K562 (cell line): ENCODE data around the gene VPS13D. TPM values are rescaled to one million over a fixed set of nuclear protein-coding genes. Genes with fewer than 3 reads are reported as not detected.

Experiments
- BRCA1 ChIP-seq, 2 experiments: fragments of 450-650 bp in 1 of 2; sonication (generic) in 1 of 2; formaldehyde crosslinking in 1 of 2; IDR thresholded peaks; 2 replicates each; pipeline versions ENCODE4 v1.5.0 to v1.6.1; 2017 to 2020; ENCODE audit warnings: mild to moderate bottlenecking in 1 of 2, missing genetic modification reagents in 1 of 2
- CBX1 ChIP-seq: sonication (generic); IDR thresholded peaks from 2 replicates; pipeline ENCODE4 v1.6.1; 2016; ENCODE audit warnings: antibody characterized with exemption, low read depth, mild to moderate bottlenecking
- CREB1 ChIP-seq, 2 experiments: sonication (generic) in 1 of 2; formaldehyde crosslinking in 1 of 2; IDR thresholded peaks; 2 replicates each; pipeline versions ENCODE4 v1.6.1 to v1.8.0; 2012 to 2022; ENCODE audit warnings: inconsistent platforms in 1 of 2, mild to moderate bottlenecking in 1 of 2, missing genetic modification reagents in 1 of 2, moderate library complexity in 1 of 2
- EWSR1 ChIP-seq: fragments of 450-650 bp; IDR thresholded peaks from 2 replicates; pipeline ENCODE4 v1.6.1; 2018; ENCODE audit warnings: borderline replicate concordance, mild to moderate bottlenecking, low read depth, moderate library complexity; ENCODE audit not compliant: partially characterized antibody
- MAZ ChIP-seq, 2 experiments: fragments of 450-650 bp in 1 of 2; sonication (generic) in 1 of 2; formaldehyde crosslinking; IDR thresholded peaks in 1 of 2; conservative IDR thresholded peaks in 1 of 2; 2 replicates each; pipeline versions ENCODE4 v1.4.0 to v1.5.0; 2020; ENCODE audit warnings: mild to moderate bottlenecking in 1 of 2, missing genetic modification reagents in 1 of 2
- NCOA6 ChIP-seq: fragments of 450-650 bp; IDR thresholded peaks from 2 replicates; pipeline ENCODE4 v1.6.1; 2017; ENCODE audit warnings: mild to moderate bottlenecking
- NCOR1 ChIP-seq: fragments of 450-650 bp; IDR thresholded peaks from 2 replicates; pipeline ENCODE4 v1.6.1; 2016; ENCODE audit warnings: mild to moderate bottlenecking, moderate library complexity
- NFIX ChIP-seq: fragments of 250-450 bp; sonication (Bioruptor Pico); IDR thresholded peaks from 2 replicates; pipeline ENCODE4 v1.4.0; 2020; ENCODE audit warnings: low read depth, mild to moderate bottlenecking, moderate library complexity
- RCOR1 ChIP-seq, 2 experiments: IDR thresholded peaks; 2 replicates each; pipeline ENCODE4 v1.6.1; 2012; ENCODE audit warnings: low read depth in 2 of 2, low read length in 2 of 2, borderline replicate concordance in 1 of 2, improper control_type of control experiment in 1 of 2
- WHSC1 ChIP-seq: IDR thresholded peaks from one replicate; pipeline ENCODE4 v1.6.1; 2012; ENCODE audit warnings: low read length, control low read depth, inconsistent platforms
- ZNF324 ChIP-seq: fragments of 250-450 bp; sonication (Bioruptor Pico); IDR thresholded peaks from 2 replicates; pipeline ENCODE4 v1.4.0; 2020; ENCODE audit warnings: mild to moderate bottlenecking
- ZNF717 ChIP-seq: fragments of 250-450 bp; sonication (Bioruptor Pico); IDR thresholded peaks from 2 replicates; pipeline ENCODE4 v1.5.0; 2021
- ZZZ3 ChIP-seq: fragments of 450-650 bp; IDR thresholded peaks from 2 replicates; pipeline ENCODE4 v1.6.1; 2016; ENCODE audit warnings: antibody characterized with exemption, mild to moderate bottlenecking, moderate library complexity
- polyA plus RNA-seq, 8 experiments: library from polyadenylated mRNA; depleted of rRNA in 4 of 8; stranded (reverse) in 5 of 8; unstranded in 3 of 8; fragments of >200 nt; fragmentation: Nextera tagmentation in 2 of 8; fragmentation: Illumina TruSeq in 1 of 8; extraction: Ambion mirVana in 2 of 8; extraction: Trizol in 1 of 8; gene quantifications; 2 replicates each; pipeline versions ENCODE4 v1.2.1 to v1.2.3, GENCODE V29; 2011 to 2014; ENCODE audit warnings: inconsistent platforms in 1 of 8, missing spikeins in 1 of 8
- total RNA-seq, 7 experiments: library from RNA; depleted of rRNA in 6 of 7; stranded (reverse); fragments of >200 nt in 6 of 7; fragmentation: Illumina TruSeq in 2 of 7; extraction: Trizol in 2 of 7; gene quantifications; 2 replicates each; pipeline versions ENCODE4 v1.2.1 to v1.2.3, GENCODE V29; 2011 to 2021; ENCODE audit warnings: low replicate concordance in 1 of 7
- TF ChIP-seq, protein P1 (sequence below): IDR thresholded peaks from 2 replicates; pipeline ENCODE4 v1.6.1; 2016; ENCODE audit warnings: missing genetic modification characterization, missing compliant biosample characterization
- TF ChIP-seq, protein P2 (sequence below), 2 experiments: fragments of 450-650 bp; IDR thresholded peaks; 2 replicates each; pipeline ENCODE4 v1.6.1; 2018; ENCODE audit warnings: mild to moderate bottlenecking in 2 of 2, low read depth in 1 of 2; ENCODE audit not compliant: partially characterized antibody in 2 of 2
- TF ChIP-seq, protein P3 (sequence below): fragments of 450-650 bp; IDR thresholded peaks from 2 replicates; pipeline ENCODE4 v1.6.1; 2016; ENCODE audit warnings: mild to moderate bottlenecking
- TF ChIP-seq, protein P4 (sequence below): sonication (generic); formaldehyde crosslinking; IDR thresholded peaks from 2 replicates; pipeline ENCODE4 v1.8.0; 2022; ENCODE audit warnings: mild to moderate bottlenecking, low read depth, missing genetic modification reagents

The VPS13D gene
- total and polyA plus RNA-seq, 9 of the 15 experiments (the other 6 are each of a cell fraction or from before 2014, with no cell fraction given) = 6.1 to 51.5 (median 38.5) TPM

DNA sequence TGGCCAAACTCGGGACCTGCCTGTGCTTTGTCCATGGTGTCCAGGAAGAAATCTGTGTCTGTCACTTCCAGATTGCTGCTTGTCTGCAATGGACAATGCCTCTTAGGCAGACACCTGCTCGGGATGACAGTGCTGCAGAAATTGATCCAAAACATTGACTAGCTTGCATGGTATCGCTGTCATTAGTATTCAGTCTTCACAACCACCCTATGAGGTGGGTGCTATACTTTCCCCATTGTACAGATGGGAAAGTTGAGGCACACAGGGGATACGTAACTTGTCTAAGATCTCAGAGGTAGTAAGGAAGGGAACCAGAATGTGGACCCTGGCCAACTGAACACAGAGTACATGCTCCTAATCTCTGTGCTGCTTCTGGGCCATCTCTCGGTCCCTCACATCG is 249.5 kb downstream of the VPS13D start (continued):
- TF ChIP-seq, protein P1, sequence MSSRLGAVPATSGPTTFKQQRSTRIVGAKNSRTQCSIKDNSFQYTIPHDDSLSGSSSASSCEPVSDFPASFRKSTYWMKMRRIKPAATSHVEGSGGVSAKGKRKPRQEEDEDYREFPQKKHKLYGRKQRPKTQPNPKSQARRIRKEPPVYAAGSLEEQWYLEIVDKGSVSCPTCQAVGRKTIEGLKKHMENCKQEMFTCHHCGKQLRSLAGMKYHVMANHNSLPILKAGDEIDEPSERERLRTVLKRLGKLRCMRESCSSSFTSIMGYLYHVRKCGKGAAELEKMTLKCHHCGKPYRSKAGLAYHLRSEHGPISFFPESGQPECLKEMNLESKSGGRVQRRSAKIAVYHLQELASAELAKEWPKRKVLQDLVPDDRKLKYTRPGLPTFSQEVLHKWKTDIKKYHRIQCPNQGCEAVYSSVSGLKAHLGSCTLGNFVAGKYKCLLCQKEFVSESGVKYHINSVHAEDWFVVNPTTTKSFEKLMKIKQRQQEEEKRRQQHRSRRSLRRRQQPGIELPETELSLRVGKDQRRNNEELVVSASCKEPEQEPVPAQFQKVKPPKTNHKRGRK = no peak
- TF ChIP-seq ZNF324 (CRISPR knock-in tag) (no peak), ZZZ3 (no peak), NCOA6 (no peak), EWSR1 (no peak), WHSC1 (no peak), BRCA1 (IDR thresholded peaks at IDR 0.05) (no peak), BRCA1 (CRISPR knock-in tag; IDR thresholded peaks at IDR 0.05) (no peak), NCOR1 (no peak), ZNF717 (no peak), MAZ (CRISPR knock-in tag; conservative IDR thresholded peaks at IDR 0.05 in 1 of 2, IDR thresholded peaks at IDR 0.05 in 1 of 2) (no peak), CREB1 (IDR thresholded peaks at IDR 0.05) (no peak), CREB1 (CRISPR knock-in tag; IDR thresholded peaks at IDR 0.05) (no peak), RCOR1 (IDR thresholded peaks at IDR 0.05; ENCODE audit: borderline replicate concordance in 1 of 2, low read depth in 2 of 2, low read length in 2 of 2) (peak in 1 of 2 experiments; percentile 84; a peak in 2 of 4 replicates), CBX1 (peak; percentile 82; the same call in 1 of the 2 replicates), NFIX (CRISPR knock-in tag) (no peak)
- TF ChIP-seq, protein P2, sequence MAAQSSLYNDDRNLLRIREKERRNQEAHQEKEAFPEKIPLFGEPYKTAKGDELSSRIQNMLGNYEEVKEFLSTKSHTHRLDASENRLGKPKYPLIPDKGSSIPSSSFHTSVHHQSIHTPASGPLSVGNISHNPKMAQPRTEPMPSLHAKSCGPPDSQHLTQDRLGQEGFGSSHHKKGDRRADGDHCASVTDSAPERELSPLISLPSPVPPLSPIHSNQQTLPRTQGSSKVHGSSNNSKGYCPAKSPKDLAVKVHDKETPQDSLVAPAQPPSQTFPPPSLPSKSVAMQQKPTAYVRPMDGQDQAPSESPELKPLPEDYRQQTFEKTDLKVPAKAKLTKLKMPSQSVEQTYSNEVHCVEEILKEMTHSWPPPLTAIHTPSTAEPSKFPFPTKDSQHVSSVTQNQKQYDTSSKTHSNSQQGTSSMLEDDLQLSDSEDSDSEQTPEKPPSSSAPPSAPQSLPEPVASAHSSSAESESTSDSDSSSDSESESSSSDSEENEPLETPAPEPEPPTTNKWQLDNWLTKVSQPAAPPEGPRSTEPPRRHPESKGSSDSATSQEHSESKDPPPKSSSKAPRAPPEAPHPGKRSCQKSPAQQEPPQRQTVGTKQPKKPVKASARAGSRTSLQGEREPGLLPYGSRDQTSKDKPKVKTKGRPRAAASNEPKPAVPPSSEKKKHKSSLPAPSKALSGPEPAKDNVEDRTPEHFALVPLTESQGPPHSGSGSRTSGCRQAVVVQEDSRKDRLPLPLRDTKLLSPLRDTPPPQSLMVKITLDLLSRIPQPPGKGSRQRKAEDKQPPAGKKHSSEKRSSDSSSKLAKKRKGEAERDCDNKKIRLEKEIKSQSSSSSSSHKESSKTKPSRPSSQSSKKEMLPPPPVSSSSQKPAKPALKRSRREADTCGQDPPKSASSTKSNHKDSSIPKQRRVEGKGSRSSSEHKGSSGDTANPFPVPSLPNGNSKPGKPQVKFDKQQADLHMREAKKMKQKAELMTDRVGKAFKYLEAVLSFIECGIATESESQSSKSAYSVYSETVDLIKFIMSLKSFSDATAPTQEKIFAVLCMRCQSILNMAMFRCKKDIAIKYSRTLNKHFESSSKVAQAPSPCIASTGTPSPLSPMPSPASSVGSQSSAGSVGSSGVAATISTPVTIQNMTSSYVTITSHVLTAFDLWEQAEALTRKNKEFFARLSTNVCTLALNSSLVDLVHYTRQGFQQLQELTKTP (IDR thresholded peaks at IDR 0.05; ENCODE audit: low read depth in 1 of 2, partially characterized antibody in 2 of 2) = no peak
- TF ChIP-seq, protein P3, sequence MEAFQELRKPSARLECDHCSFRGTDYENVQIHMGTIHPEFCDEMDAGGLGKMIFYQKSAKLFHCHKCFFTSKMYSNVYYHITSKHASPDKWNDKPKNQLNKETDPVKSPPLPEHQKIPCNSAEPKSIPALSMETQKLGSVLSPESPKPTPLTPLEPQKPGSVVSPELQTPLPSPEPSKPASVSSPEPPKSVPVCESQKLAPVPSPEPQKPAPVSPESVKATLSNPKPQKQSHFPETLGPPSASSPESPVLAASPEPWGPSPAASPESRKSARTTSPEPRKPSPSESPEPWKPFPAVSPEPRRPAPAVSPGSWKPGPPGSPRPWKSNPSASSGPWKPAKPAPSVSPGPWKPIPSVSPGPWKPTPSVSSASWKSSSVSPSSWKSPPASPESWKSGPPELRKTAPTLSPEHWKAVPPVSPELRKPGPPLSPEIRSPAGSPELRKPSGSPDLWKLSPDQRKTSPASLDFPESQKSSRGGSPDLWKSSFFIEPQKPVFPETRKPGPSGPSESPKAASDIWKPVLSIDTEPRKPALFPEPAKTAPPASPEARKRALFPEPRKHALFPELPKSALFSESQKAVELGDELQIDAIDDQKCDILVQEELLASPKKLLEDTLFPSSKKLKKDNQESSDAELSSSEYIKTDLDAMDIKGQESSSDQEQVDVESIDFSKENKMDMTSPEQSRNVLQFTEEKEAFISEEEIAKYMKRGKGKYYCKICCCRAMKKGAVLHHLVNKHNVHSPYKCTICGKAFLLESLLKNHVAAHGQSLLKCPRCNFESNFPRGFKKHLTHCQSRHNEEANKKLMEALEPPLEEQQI = no peak
- TF ChIP-seq, protein P4, sequence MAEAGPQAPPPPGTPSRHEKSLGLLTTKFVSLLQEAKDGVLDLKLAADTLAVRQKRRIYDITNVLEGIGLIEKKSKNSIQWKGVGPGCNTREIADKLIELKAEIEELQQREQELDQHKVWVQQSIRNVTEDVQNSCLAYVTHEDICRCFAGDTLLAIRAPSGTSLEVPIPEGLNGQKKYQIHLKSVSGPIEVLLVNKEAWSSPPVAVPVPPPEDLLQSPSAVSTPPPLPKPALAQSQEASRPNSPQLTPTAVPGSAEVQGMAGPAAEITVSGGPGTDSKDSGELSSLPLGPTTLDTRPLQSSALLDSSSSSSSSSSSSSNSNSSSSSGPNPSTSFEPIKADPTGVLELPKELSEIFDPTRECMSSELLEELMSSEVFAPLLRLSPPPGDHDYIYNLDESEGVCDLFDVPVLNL (CRISPR knock-in tag) = no peak
